Measurements from ENCODE around the gene ARHGAP9.
"Not testable (repeated sequence)": the region's sequence is repeated elsewhere in the genome, so short reads cannot be mapped to it uniquely, and the experiment has no call there.

The ARHGAP9 gene

DNA sequence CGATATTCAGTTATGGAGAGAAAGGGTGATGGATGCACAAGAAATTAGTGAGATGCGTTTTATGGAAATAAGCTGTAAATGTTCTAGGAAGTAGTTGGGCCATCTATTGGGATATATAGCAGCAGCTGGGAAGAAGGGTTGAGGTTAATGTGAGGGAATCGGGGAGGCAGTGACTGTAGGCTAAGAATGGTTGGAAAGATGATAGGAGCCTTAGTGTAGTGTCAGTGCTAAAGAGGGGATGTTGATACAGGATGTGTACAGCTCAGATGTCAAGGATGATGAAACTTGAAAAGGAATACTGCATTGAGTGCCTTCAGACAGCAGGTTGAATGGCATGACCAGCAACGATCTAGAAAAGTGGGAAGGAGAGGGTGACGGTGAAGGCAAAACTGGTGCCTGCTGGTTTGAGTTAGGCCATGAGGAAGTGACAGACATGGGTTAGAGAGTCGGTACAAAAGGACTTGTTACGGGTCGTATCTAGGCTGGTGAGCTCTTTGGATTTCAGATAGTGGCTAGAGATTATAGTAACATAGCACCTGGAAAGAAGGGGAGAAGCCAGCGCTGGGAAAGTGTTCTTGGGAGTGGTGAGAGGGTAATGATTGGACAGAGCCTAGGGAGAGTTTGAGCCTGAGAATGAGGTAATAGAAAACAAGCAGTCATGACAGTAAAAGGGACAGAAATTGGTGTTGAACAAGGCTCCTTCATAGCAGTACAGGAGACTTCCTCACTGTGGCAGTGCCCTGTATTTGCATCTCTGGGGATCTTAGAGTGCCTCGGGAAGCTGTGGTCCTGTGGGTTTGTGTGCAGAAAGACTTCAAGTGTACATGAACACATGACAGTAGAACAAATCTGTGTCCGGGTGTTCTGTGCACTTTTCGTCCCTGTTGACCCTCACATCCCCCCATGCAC lies 17.8 kb upstream of the ARHGAP9 start:
- 0 out of 2 replicates have a peak, but pooled peaks cover 2% of the 10 kb centered on the region for H3F3A ChIP-seq (ENCODE audit: control insufficient read depth, insufficient read depth)
- no peaks in the 10 kb centered on the region for H3K4me1 ChIP-seq (ENCODE audit: control insufficient read depth, low read length)
- no peaks in the 10 kb centered on the region for H3K27me3 ChIP-seq (ENCODE audit: control insufficient read depth, low read length)
- no peaks in the 10 kb centered on the region; the same call in 1 of the 2 replicates for H4K20me1 ChIP-seq (ENCODE audit: control insufficient read depth, insufficient read depth, low read depth, low read length)
- H3K9me3 ChIP-seq (ENCODE audit: control insufficient read depth, insufficient read depth, low read length) = no peaks in the 10 kb centered on the region
- TF ChIP-seq CTCF (IDR thresholded peaks at IDR 0.05; ENCODE audit: low read depth, low read length, poor library complexity, severe bottlenecking) = no peak
- no peak for TF ChIP-seq EZH2phosphoT487 (IDR thresholded peaks at IDR 0.05; ENCODE audit: borderline replicate concordance, low read length)
- H3K27ac ChIP-seq (ENCODE audit: low read depth, low read length) = no peak overlapping the region
- H3K79me2 ChIP-seq (ENCODE audit: control insufficient read depth, low read length) = peaks cover 9% of the 10 kb centered on the region; the same call in 1 of the 2 replicates
- no peak overlapping the region for H3K4me2 ChIP-seq (ENCODE audit: low read length)
- H3K9me2 ChIP-seq (replicated peaks; ENCODE audit: control insufficient read depth, low read length) = no peaks in the 10 kb centered on the region
- peaks cover 70% of the 10 kb centered on the region for H3K36me3 ChIP-seq (ENCODE audit: control insufficient read depth, low read length)
- H3K4me3 ChIP-seq (ENCODE audit: low read length) = no peak overlapping the region

DNA sequence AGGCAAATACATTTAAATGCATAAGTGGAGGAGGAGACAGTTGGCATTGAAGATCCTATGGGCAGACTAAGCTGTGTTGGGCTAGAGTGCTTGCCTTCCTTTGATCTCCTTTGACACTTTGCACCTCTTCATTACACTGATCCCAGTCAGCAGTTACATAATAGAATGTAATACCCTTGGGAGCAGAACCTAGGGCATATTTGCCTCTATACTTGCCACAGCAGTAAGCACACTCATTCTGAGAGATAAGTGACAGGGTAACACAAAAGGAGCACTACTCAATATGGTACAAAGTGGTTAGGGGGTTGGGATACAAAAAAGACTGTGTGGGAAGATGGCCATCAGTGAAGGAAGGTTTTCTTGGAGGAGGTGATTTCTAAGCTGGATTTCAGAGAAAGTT lies 17.2 kb upstream of the ARHGAP9 start:
- Histone ChIP-seq H3K4me2 (ENCODE audit: low read length) (no peak overlapping the region), H4K20me1 (ENCODE audit: control insufficient read depth, insufficient read depth, low read depth, low read length) (no peaks in the 10 kb centered on the region; the same call in 1 of the 2 replicates), H3K79me2 (ENCODE audit: control insufficient read depth, low read length) (peaks cover 9% of the 10 kb centered on the region; the same call in 1 of the 2 replicates), H3K4me1 (ENCODE audit: control insufficient read depth, low read length) (no peaks in the 10 kb centered on the region), H3K9me2 (replicated peaks; ENCODE audit: control insufficient read depth, low read length) (no peaks in the 10 kb centered on the region), H3K36me3 (ENCODE audit: control insufficient read depth, low read length) (peaks cover 68% of the 10 kb centered on the region), H3K4me3 (ENCODE audit: low read length) (no peak overlapping the region), H3K27me3 (ENCODE audit: control insufficient read depth, low read length) (no peaks in the 10 kb centered on the region), H3K27ac (ENCODE audit: low read depth, low read length) (no peak overlapping the region), H3K9me3 (ENCODE audit: control insufficient read depth, insufficient read depth, low read length) (no peaks in the 10 kb centered on the region), H3F3A (ENCODE audit: control insufficient read depth, insufficient read depth) (0 out of 2 replicates have a peak, but pooled peaks cover 2% of the 10 kb centered on the region)
- TF ChIP-seq CTCF (IDR thresholded peaks at IDR 0.05; ENCODE audit: low read depth, low read length, poor library complexity, severe bottlenecking) (no peak), EZH2phosphoT487 (IDR thresholded peaks at IDR 0.05; ENCODE audit: borderline replicate concordance, low read length) (no peak)

DNA sequence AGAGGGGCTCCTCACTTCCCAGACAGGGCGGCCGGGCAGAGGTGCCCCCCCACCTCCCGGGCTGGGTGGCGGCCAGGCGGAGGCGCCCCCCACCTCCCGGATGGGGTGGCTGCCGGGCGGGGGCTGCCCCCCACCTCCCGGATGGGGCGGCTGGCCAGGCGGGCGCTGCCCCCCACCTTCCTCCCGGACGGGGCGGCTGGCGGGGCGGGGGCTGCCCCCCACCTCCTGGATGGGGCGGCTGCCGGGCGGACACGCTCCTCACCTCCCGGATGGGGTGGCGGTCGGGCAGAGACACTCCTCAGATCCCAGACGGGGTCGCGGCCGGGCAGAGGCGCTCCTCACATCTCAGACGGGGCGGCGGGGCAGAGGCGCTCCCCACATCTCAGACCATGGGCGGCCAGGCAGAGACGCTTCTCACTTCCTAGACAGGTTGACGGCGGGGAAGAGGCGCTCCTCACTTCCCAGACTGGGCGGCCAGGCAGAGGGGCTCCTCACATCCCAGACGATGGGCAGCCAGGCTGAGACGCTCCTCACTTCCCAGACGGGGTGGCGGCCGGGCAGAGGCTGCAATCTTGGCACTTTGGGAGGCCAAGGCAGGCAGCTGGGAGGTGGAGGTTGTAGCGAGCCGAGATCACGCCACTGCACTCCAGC lies 15.5 kb upstream of the ARHGAP9 start:
- H3K27ac ChIP-seq (ENCODE audit: low read depth, low read length); H3K27me3 ChIP-seq (ENCODE audit: control insufficient read depth, low read length); H3K4me1 ChIP-seq (ENCODE audit: control insufficient read depth, low read length); H3K9me2 ChIP-seq (replicated peaks; ENCODE audit: control insufficient read depth, low read length); H3K4me3 ChIP-seq (ENCODE audit: low read length); H3K4me2 ChIP-seq (ENCODE audit: low read length); H3F3A ChIP-seq (ENCODE audit: control insufficient read depth, insufficient read depth); H4K20me1 ChIP-seq (ENCODE audit: control insufficient read depth, insufficient read depth, low read depth, low read length); H3K9me3 ChIP-seq (ENCODE audit: control insufficient read depth, insufficient read depth, low read length): not testable (repeated sequence)
- Histone ChIP-seq H3K79me2 (ENCODE audit: control insufficient read depth, low read length) (peaks cover 22% of the 10 kb centered on the region), H3K36me3 (ENCODE audit: control insufficient read depth, low read length) (peaks cover 67% of the 10 kb centered on the region)
